OCI-LY7 (cell line): ENCODE measurements around the gene UNC79. TPM values are rescaled to one million over a fixed set of nuclear protein-coding genes. Genes with fewer than 3 reads are reported as not detected.

Source experiments
- BruUV-seq: library from RNA; stranded (reverse); fragments of 400-500 nt; replicated peaks from 2 replicates; lab custom pipeline; 2021; lab: Mats Ljungman, UMichigan
- CTCF ChIA-PET: fragments of 300-600 bp; sonication (Branson Sonifier 250); formaldehyde crosslinking; loops from one replicate; lab custom pipeline; 2022; ENCODE audit warnings: antibody characterized with exemption; ENCODE audit not compliant: unreplicated experiment; lab: Charles Lee
- POLR2A ChIA-PET: fragments of 300-600 bp; sonication (Branson Sonifier 250); formaldehyde crosslinking; loops from one replicate; lab custom pipeline; 2022; ENCODE audit warnings: antibody characterized with exemption; lab: Charles Lee
- DNase-seq: peaks from one replicate; pipeline ENCODE4 v3.0.0-alpha.2; 2015; ENCODE audit warnings: low spot score
- H2AFZ ChIP-seq: fragments of 200-600 bp; sonication (generic), shearing (Covaris generic); 2 replicates; pipeline ENCODE4 v1.6.1; 2014; ENCODE audit warnings: mild to moderate bottlenecking, antibody characterized with exemption, low read length, moderate library complexity
- H3K27ac ChIP-seq: fragments of 200-600 bp; sonication (generic); 2 replicates; pipeline ENCODE4 v1.5.1; 2014; ENCODE audit warnings: mixed run types, low read depth, mild to moderate bottlenecking, moderate library complexity, low read length, inconsistent platforms; ENCODE audit not compliant: poor library complexity, severe bottlenecking
- H3K36me3 ChIP-seq: fragments of 200-600 bp; sonication (generic); 2 replicates; pipeline ENCODE4 v1.6.1; 2014; ENCODE audit warnings: mild to moderate bottlenecking, antibody characterized with exemption, low read length, moderate library complexity, mixed read lengths; ENCODE audit not compliant: insufficient read depth
- H3K4me1 ChIP-seq: fragments of 200-600 bp; sonication (generic); 2 replicates; pipeline ENCODE4 v1.5.1; 2014; ENCODE audit warnings: mild to moderate bottlenecking, low read length; ENCODE audit not compliant: insufficient read depth, poor library complexity, severe bottlenecking
- H3K4me2 ChIP-seq: fragments of 200-600 bp; sonication (generic); 2 replicates; pipeline ENCODE4 v1.6.1; 2014; ENCODE audit warnings: mild to moderate bottlenecking, low read length
- H3K4me3 ChIP-seq: fragments of 200-600 bp; sonication (generic); 2 replicates; pipeline ENCODE4 v1.5.1; 2014; ENCODE audit warnings: mild to moderate bottlenecking, low read depth, low read length; ENCODE audit not compliant: poor library complexity, severe bottlenecking
- H3K79me2 ChIP-seq: fragments of 200-600 bp; sonication (generic); 2 replicates; pipeline ENCODE4 v1.6.1; 2016; ENCODE audit warnings: low read depth, mild to moderate bottlenecking, low read length, moderate library complexity, mixed read lengths; ENCODE audit not compliant: insufficient read depth
- H3K9me2 ChIP-seq: fragments of 200-600 bp; sonication (generic); 2 replicates; pipeline ENCODE4 v1.6.1; 2016; ENCODE audit warnings: mild to moderate bottlenecking, low read length, mixed read lengths; ENCODE audit not compliant: insufficient read depth
- H3K9me3 ChIP-seq: fragments of 200-600 bp; sonication (generic); 2 replicates; pipeline ENCODE4 v1.6.1; 2014; ENCODE audit warnings: mild to moderate bottlenecking, mixed run types, low read length, mixed read lengths
- H4K20me1 ChIP-seq: fragments of 200-600 bp; sonication (generic); 2 replicates; pipeline ENCODE4 v1.6.1; 2014; ENCODE audit warnings: mild to moderate bottlenecking, antibody characterized with exemption, low read length, moderate library complexity, mixed read lengths; ENCODE audit not compliant: insufficient read depth
- EZH2phosphoT487 ChIP-seq: fragments of 200-600 bp; sonication (generic); IDR thresholded peaks from 2 replicates; pipeline ENCODE4 v1.6.1; 2018; ENCODE audit warnings: low read depth, borderline replicate concordance, mild to moderate bottlenecking, mixed run types, antibody characterized with exemption, low read length, moderate library complexity, mixed read lengths
- intact Hi-C: fragments of 100-400 bp; cut with micrococcal nuclease; formaldehyde crosslinking; loops from one replicate; pipeline ENCODE4 v1.10.0; 2022; ENCODE audit not compliant: unreplicated experiment
- total RNA-seq, 2 experiments: library from RNA; depleted of rRNA in 1 of 2; stranded (reverse); fragments of >200 nt in 1 of 2; shearing (Covaris generic) in 1 of 2; gene quantifications; 2 replicates each; pipeline ENCODE4 v1.2.3, GENCODE V29; 2014 to 2022
- TF ChIP-seq, protein P1 (sequence below): fragments of 200-600 bp; sonication (generic); conservative IDR thresholded peaks from 2 replicates; pipeline ENCODE4 v1.5.1; 2014; ENCODE audit warnings: mild to moderate bottlenecking, antibody characterized with exemption, low read length, moderate library complexity, mixed read lengths

The UNC79 gene
- total RNA-seq, 2 experiments from 2014 or later: 0.17 to 0.19 TPM

GRCh38 chr14:93510056-93510455 lies 79.3 kb downstream of the UNC79 start:
- Histone ChIP-seq H3K9me2 (no peaks in the 10 kb centered on the region), H4K20me1 (no peaks in the 10 kb centered on the region), H3K79me2 (no peaks in the 10 kb centered on the region), H2AFZ (no peak overlapping the region), H3K4me1 (no peaks in the 10 kb centered on the region), H3K36me3 (no peaks in the 10 kb centered on the region), H3K4me2 (no peak overlapping the region), H3K4me3 (no peak overlapping the region), H3K27ac (no peak overlapping the region), H3K9me3 (no peaks in the 10 kb centered on the region)
- intact Hi-C loops: no loop called here
- BruUV-seq: no TSS peak
- ChIA-PET CTCF (no interaction called here), POLR2A (no interaction called here)
- TF ChIP-seq, protein P1, sequence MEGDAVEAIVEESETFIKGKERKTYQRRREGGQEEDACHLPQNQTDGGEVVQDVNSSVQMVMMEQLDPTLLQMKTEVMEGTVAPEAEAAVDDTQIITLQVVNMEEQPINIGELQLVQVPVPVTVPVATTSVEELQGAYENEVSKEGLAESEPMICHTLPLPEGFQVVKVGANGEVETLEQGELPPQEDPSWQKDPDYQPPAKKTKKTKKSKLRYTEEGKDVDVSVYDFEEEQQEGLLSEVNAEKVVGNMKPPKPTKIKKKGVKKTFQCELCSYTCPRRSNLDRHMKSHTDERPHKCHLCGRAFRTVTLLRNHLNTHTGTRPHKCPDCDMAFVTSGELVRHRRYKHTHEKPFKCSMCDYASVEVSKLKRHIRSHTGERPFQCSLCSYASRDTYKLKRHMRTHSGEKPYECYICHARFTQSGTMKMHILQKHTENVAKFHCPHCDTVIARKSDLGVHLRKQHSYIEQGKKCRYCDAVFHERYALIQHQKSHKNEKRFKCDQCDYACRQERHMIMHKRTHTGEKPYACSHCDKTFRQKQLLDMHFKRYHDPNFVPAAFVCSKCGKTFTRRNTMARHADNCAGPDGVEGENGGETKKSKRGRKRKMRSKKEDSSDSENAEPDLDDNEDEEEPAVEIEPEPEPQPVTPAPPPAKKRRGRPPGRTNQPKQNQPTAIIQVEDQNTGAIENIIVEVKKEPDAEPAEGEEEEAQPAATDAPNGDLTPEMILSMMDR: no peak
- no peak for TF ChIP-seq EZH2phosphoT487
- DNase-seq: no peak

- ChIA-PET CTCF (no interaction called here), POLR2A (no interaction called here)
- no peak overlapping the region for H3K4me2 ChIP-seq
- no peak overlapping the region for H3K27ac ChIP-seq
- no peaks in the 10 kb centered on the region for H3K4me1 ChIP-seq
- intact Hi-C loops: no loop called here
- no peaks in the 10 kb centered on the region for H3K79me2 ChIP-seq
- no peaks in the 10 kb centered on the region for H3K9me3 ChIP-seq
- H3K36me3 ChIP-seq: no peaks in the 10 kb centered on the region
- no peak for DNase-seq
- BruUV-seq: no TSS peak
- no peaks in the 10 kb centered on the region for H4K20me1 ChIP-seq
- H3K4me3 ChIP-seq: no peak overlapping the region
- no peak overlapping the region for H2AFZ ChIP-seq
- TF ChIP-seq EZH2phosphoT487: no peak
- TF ChIP-seq, protein P1: no peak
- H3K9me2 ChIP-seq: no peaks in the 10 kb centered on the region
These were observed 80.3 kb downstream of the UNC79 start for GRCh38 chr14:93511001-93511400.

DNA sequence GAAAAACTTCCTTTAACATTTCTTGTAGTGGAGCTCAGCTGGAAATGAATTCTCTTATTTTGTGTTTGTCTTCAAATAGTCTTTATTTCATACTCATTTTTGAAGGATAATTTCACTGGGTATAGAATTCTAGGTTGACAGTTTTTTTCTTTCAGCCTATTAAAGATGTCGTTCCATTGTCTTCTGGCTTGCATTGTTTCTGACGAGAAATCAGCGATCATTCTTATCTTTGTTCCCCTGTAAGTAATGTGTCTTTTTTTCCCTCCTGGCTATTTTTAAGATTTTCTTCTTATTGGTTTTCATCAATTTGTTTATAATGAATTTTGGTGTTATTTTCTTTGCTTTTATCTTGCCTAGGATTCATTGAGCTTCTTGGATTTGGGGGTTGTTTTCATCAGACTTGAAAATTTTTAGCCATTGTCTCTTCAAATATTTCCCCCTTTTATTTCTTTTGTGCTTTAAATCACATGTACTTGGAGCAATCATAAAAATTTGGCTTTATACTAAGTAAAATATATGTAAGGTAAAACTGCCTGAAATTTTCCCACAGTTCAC lies 89.4 kb downstream of the UNC79 start:
- Histone ChIP-seq H3K79me2 (no peaks in the 10 kb centered on the region), H3K9me3 (peaks cover 36% of the 10 kb centered on the region; the same call in 1 of the 2 replicates), H2AFZ (no peak overlapping the region), H3K9me2 (no peaks in the 10 kb centered on the region), H3K27ac (no peak overlapping the region), H3K36me3 (no peaks in the 10 kb centered on the region), H3K4me2 (no peak overlapping the region), H3K4me3 (no peak overlapping the region), H4K20me1 (no peaks in the 10 kb centered on the region), H3K4me1 (no peaks in the 10 kb centered on the region)
- intact Hi-C loops: no loop called here
- POLR2A ChIA-PET: interaction anchor here (0.5 kb wide), 1 partner anchor 1666 kb away, joined by 3 read pairs; no protein-coding TSS in a partner anchor
- CTCF ChIA-PET: no interaction called here
- TF ChIP-seq EZH2phosphoT487: no peak
- TF ChIP-seq, protein P1: no peak
- DNase-seq: peak; percentile 18
- BruUV-seq: no TSS peak
